ENCODE data around the gene RSKR.
"Not testable (repeated sequence)": the region's sequence is repeated elsewhere in the genome, so short reads cannot be mapped to it uniquely, and the experiment has no call there.

RSKR gene

GRCh38 chr17:28615260-28615940 is 1.4 kb upstream of the RSKR start:
- Histone ChIP-seq H3K4me3 (no peak overlapping the region), H3K9ac (ENCODE audit: insufficient read length) (no peak overlapping the region), H3K9me3 (ENCODE audit: low read depth, low read length) (no peaks in the 10 kb centered on the region), H3K27ac (no peak overlapping the region), H3K36me3 (ENCODE audit: insufficient read depth, low read length) (peaks cover 66% of the 10 kb centered on the region)
- DNase-seq (ENCODE audit: low read depth, low spot score), result no peak
- TF ChIP-seq POLR2AphosphoS5 (IDR thresholded peaks at IDR 0.05; ENCODE audit: borderline replicate concordance, low read depth, low read length) (no peak), FOXP2 (optimal IDR thresholded peaks at IDR 0.05; ENCODE audit: control extremely low read depth, extremely low read length, insufficient read depth) (no peak), EZH2 (IDR thresholded peaks at IDR 0.05) (no peak)

- peaks cover 44% of the 10 kb centered on the region for H3K36me3 ChIP-seq (ENCODE audit: insufficient read depth, low read length)
- DNase-seq (ENCODE audit: low read depth, low spot score), result no peak
- no peak overlapping the region for H3K9ac ChIP-seq (ENCODE audit: insufficient read length)
- no peak overlapping the region for H3K4me3 ChIP-seq
- H3K27ac ChIP-seq, result no peak overlapping the region
- no peak for TF ChIP-seq FOXP2 (optimal IDR thresholded peaks at IDR 0.05; ENCODE audit: control extremely low read depth, extremely low read length, insufficient read depth)
- TF ChIP-seq EZH2 (IDR thresholded peaks at IDR 0.05), result no peak
- no peak for TF ChIP-seq POLR2AphosphoS5 (IDR thresholded peaks at IDR 0.05; ENCODE audit: borderline replicate concordance, low read depth, low read length)
- no peaks in the 10 kb centered on the region for H3K9me3 ChIP-seq (ENCODE audit: low read depth, low read length)
These were observed 781 bp downstream of the RSKR start for GRCh38 chr17:28612936-28613872.

GRCh38 chr17:28612531-28612930 is 1.5 kb downstream of the RSKR start:
- Histone ChIP-seq H3K27ac (no peak overlapping the region), H3K9ac (ENCODE audit: insufficient read length) (no peak overlapping the region), H3K9me3 (ENCODE audit: low read depth, low read length) (no peaks in the 10 kb centered on the region), H3K4me3 (no peak overlapping the region), H3K36me3 (ENCODE audit: insufficient read depth, low read length) (peaks cover 40% of the 10 kb centered on the region)
- no peak for TF ChIP-seq POLR2AphosphoS5 (IDR thresholded peaks at IDR 0.05; ENCODE audit: borderline replicate concordance, low read depth, low read length)
- TF ChIP-seq EZH2 (IDR thresholded peaks at IDR 0.05), result no peak
- DNase-seq (ENCODE audit: low read depth, low spot score), result no peak

GRCh38 chr17:28610376-28610775 is 3.6 kb downstream of the RSKR start:
- Histone ChIP-seq H3K36me3 (ENCODE audit: insufficient read depth, low read length) (peaks cover 19% of the 10 kb centered on the region), H3K27ac (0 out of 2 replicates have a peak overlapping the region, but pooled peaks have one; percentile 36), H3K4me3 (no peak overlapping the region), H3K9ac (ENCODE audit: insufficient read length) (no peak overlapping the region), H3K9me3 (ENCODE audit: low read depth, low read length) (no peaks in the 10 kb centered on the region)
- TF ChIP-seq FOXP2 (optimal IDR thresholded peaks at IDR 0.05; ENCODE audit: control extremely low read depth, extremely low read length, insufficient read depth) (no peak), POLR2AphosphoS5 (IDR thresholded peaks at IDR 0.05; ENCODE audit: borderline replicate concordance, low read depth, low read length) (no peak), EZH2 (IDR thresholded peaks at IDR 0.05) (no peak)
- no peak for DNase-seq (ENCODE audit: low read depth, low spot score)

GRCh38 chr17:28604031-28604430 is 10.0 kb downstream of the RSKR start:
- not testable (repeated sequence) for H3K27ac ChIP-seq; H3K36me3 ChIP-seq (ENCODE audit: insufficient read depth, low read length); H3K9ac ChIP-seq (ENCODE audit: insufficient read length); H3K4me3 ChIP-seq; DNase-seq (ENCODE audit: low read depth, low spot score); H3K9me3 ChIP-seq (ENCODE audit: low read depth, low read length)

GRCh38 chr17:28599311-28600184 is 14.4 kb downstream of the RSKR start:
- TF ChIP-seq EZH2 (IDR thresholded peaks at IDR 0.05) (no peak), POLR2AphosphoS5 (IDR thresholded peaks at IDR 0.05; ENCODE audit: borderline replicate concordance, low read depth, low read length) (no peak), FOXP2 (optimal IDR thresholded peaks at IDR 0.05; ENCODE audit: control extremely low read depth, extremely low read length, insufficient read depth) (no peak)
- Histone ChIP-seq H3K9me3 (ENCODE audit: low read depth, low read length) (no peaks in the 10 kb centered on the region), H3K27ac (peak overlapping the region; percentile 83), H3K4me3 (peak overlapping the region; percentile 100), H3K9ac (ENCODE audit: insufficient read length) (peak overlapping the region; percentile 74), H3K36me3 (ENCODE audit: insufficient read depth, low read length) (peaks cover 20% of the 10 kb centered on the region)
- peak; percentile 34 for DNase-seq (ENCODE audit: low read depth, low spot score)

GRCh38 chr17:28598799-28599310 is 15.1 kb downstream of the RSKR start, which contains the start of gene SPAG5:
Gene SPAG5 (minus strand): TSS chr17:28599025. CDS start chr17:28598946, 79 bp downstream.
- H3K9me3 ChIP-seq (ENCODE audit: low read depth, low read length), result no peaks in the 10 kb centered on the region
- peaks cover 21% of the 10 kb centered on the region for H3K36me3 ChIP-seq (ENCODE audit: insufficient read depth, low read length)
- TF ChIP-seq FOXP2 (optimal IDR thresholded peaks at IDR 0.05; ENCODE audit: control extremely low read depth, extremely low read length, insufficient read depth), result no peak
- TF ChIP-seq POLR2AphosphoS5 (IDR thresholded peaks at IDR 0.05; ENCODE audit: borderline replicate concordance, low read depth, low read length), result peak; percentile 82
- peak within 1 kb of the TSS; percentile 83 for H3K27ac ChIP-seq
- H3K4me3 ChIP-seq, result peak within 1 kb of the TSS; percentile 100
- peak; percentile 42 for DNase-seq (ENCODE audit: low read depth, low spot score)
- peak within 1 kb of the TSS; percentile 98 for H3K9ac ChIP-seq (ENCODE audit: insufficient read length)

GRCh38 chr17:28598389-28598788 is 15.6 kb downstream of the RSKR start:
- H3K36me3 ChIP-seq (ENCODE audit: insufficient read depth, low read length), result peaks cover 22% of the 10 kb centered on the region
- TF ChIP-seq EZH2 (IDR thresholded peaks at IDR 0.05) (no peak), FOXP2 (optimal IDR thresholded peaks at IDR 0.05; ENCODE audit: control extremely low read depth, extremely low read length, insufficient read depth) (no peak), POLR2AphosphoS5 (IDR thresholded peaks at IDR 0.05; ENCODE audit: borderline replicate concordance, low read depth, low read length) (no peak)
- H3K27ac ChIP-seq, result peak overlapping the region; percentile 82
- H3K4me3 ChIP-seq, result peak overlapping the region; percentile 100
- H3K9ac ChIP-seq (ENCODE audit: insufficient read length), result peak overlapping the region; percentile 98
- DNase-seq (ENCODE audit: low read depth, low spot score), result no peak
- H3K9me3 ChIP-seq (ENCODE audit: low read depth, low read length), result no peaks in the 10 kb centered on the region

Data from SK-N-MC (cell line).